GM21381 (cell line): Measurements from ENCODE around the gene BRCC3.
"Not testable (repeated sequence)": the region's sequence is repeated elsewhere in the genome, so short reads cannot be mapped to it uniquely, and the experiment has no call there.

Experiments used
- ATAC-seq: cut with Tn5 transposase; IDR thresholded peaks from one replicate; pipeline ENCODE4 v1.9.1; 2021; ENCODE audit warnings: mild to moderate bottlenecking, moderate library complexity; ENCODE audit not compliant: unreplicated experiment

The BRCC3 gene

DNA sequence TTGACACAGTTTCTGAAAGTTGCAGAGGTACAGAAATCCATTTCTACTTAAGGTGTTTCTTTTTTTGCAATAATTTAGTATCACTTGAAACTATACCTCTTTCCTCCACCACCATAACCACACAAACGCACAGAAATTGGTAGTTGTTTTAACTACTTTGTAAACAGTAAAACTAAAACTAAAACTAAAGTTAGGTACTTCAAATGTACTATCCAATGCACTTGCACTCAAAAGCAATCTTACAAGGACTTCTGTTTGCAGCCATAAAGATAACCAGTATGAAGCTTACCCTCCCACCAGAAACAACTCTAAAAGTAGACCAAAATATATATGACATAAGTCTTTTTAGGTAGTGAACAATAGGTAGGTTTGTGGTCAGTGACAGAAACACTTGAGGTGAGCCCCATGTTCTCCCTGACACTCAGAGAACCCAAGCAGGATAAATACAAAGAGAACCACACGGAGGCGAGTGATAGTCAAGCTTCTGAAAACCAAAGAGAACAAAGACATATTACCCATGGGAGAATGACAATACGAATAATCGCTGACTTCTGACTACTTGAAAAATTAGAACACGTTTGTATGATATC is 72.7 kb downstream of the BRCC3 start:
- no peak for ATAC-seq

DNA sequence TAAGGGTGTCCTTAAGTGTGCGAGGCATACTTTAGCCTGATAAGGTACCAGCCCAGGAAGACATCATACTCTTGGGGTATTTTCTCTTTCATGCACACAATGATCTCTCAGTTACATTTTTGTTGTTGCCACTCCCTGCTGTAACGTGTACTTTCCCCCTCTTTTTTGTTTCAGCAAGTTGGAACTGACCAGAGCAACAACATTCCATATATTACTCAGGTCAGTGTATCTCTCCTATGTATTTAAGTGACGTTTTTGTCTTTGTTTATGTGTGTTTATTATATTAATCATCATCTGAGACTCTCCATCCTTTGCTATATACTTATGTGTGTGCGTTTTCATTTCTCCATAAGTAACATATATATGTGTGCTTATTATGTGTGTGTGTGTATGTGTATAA is 73.6 kb downstream of the BRCC3 start:
- no peak for ATAC-seq

DNA sequence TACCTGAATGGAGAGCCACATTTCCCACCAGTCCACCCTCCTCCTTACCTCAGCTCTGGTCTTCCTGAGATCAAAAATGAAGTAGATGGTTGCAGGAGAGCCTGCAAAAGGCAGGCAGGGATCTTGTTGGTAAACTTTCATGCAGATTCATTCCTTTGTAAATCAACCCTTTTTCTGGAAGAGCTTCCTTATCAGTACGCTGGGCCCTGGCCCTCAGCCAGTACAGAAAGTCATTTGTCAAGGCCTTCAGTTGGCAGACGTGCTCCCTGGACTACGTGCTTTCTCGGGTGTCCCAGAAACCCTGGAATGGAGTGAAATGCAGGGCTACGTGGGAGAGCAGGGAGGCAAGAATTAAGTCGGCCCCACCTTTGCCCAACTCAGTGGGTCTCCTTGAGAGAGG is 76.3 kb downstream of the BRCC3 start:
- not testable (repeated sequence) for ATAC-seq

DNA sequence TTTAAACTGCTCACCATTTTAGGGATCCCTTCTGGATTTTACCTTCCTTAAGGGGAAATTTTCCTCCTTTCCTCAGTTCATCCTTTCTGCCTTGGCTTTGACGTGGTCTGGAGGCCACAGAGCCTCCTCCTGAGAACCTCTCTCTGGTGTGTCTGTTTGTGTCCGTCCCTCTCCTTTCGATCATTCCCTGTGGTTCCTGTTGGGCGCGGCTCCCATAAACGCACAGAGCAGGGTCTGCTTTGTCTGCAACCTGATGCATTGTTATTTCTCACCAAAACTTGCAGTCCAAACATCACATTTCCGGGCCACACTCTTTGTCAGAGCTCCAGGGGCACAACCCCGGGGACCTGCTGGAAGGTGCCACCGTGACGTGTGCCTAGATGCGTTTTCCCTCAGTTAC is 76.9 kb downstream of the BRCC3 start:
- ATAC-seq = not testable (repeated sequence)

DNA sequence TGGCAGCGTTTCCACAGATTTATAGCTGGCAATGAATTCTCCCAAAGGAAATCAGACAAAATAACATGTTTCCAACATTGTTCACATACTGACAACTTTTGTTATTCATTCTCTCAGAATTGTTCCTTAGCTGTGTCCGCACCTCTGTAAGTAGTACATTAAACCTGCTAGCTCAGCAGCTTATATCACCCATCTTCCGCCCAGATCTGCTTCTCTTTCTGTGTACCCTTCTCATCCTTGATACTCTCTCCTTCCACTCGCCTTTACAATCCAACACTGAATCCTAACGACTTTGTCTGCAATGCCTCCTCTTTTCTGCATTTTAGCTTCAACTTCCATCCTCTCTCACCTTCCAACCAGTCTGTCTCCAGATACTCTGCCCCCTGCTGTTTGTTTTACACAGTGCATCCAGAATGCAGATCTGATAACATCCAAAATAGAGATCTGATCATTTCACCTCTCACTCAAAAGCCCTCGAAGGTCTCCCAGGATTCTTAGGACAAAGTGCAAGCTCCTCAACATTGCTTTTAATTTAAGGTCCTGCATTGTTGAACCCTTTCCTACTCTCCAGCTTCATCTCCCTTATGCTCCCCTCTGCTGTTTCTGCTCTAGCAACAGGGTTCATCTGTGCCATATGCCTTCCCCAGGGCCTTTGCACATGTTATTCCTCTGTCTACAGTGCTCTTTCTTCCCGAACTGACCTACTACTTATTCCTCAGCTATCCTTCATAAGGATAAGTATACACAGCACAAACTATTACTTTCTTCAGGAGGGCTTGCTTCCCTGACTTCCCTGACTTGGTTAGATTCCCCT is 77.6 kb downstream of the BRCC3 start:
- ATAC-seq = no peak

DNA sequence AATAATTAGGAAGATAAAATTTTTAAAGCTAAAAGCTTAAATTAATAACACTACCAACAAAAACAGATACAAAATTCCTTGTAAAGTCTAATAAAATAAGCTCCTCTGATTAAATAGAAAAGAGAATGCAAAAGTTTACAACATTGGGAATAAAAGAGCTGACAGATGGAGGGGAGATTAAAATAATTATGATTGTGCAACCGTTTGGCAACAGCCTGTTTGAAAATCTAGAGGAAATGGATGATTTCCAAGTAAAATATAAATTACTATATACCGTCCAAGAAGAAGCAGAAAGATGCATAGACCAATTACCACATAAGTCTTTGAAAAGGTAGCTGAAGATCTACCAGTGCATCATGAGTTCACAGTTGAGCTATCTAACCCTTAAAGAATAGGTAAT is 98.6 kb downstream of the BRCC3 start:
- ATAC-seq = no peak
